Stimulated activated CD4-positive, alpha-beta T cell treated with anti-CD3 and anti-CD28 coated beads, Interleukin-1b, Interleukin-23, amount 100 ng/mL, for 4 hours (primary cell): ENCODE data around the gene CRYBA2.

Experiments used
- DNase-seq, 2 donors: peaks; one replicate each; pipeline ENCODE4 v3.0.0-alpha.2; 2020; ENCODE audit warnings: low read depth in 2 of 2

CRYBA2 gene

DNA sequence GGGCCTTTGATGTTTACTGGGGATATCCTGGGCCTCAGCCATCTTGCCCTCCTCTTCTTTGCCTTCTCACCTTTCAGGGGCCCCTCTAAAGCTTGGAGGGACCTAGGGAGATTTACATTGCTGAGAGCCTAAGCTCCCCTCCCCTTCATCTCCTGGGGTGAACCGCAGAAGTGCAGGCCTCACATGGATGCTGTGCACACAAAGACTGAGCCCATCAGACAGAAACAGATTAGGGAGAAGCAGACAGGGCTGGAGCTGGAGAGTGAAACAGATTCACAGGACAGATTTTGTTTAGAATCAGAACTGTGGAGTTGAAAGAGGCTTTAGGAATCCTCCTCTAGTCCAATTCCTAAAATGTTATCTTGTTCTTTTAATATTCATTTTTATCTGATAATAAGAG lies 37.2 kb downstream of the CRYBA2 start:
- no peak for DNase-seq

DNA sequence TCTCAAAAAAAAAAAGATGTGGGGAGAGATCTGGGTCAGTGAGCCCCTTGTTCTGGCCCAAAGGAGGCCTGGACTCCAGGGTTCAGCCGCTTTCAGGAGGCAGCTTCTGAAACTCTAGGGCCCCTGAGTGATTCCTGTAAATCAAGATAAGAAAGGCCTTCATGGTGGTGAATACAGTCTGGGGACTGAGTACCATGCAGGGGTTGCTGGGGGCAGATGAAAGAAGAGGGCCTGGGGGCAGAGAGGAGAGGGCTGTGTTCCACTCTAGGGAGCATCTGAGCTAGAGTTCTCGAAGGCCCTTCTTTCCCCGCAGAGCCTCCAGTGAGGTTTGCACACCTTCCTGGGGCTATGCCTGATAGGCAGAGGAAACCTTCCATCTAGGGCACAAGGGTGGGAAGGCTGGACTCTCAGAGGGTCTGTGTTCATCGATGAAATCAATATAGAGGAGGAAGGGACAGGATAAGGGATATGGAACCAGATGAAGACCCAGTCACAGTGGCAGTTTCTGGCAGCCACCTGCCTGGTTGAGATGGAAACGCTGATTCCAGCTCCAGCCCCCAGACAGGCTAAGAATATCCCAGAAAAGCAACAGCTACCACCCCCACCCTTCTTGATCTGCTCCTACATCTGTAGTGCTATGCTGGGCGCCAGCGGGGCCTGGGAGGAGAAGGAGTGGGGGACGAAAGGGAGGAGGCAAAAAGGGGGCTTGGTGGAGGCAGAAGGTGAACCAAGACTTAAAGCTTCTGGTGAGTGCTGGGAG lies 38.5 kb downstream of the CRYBA2 start:
- no peak for DNase-seq

DNA sequence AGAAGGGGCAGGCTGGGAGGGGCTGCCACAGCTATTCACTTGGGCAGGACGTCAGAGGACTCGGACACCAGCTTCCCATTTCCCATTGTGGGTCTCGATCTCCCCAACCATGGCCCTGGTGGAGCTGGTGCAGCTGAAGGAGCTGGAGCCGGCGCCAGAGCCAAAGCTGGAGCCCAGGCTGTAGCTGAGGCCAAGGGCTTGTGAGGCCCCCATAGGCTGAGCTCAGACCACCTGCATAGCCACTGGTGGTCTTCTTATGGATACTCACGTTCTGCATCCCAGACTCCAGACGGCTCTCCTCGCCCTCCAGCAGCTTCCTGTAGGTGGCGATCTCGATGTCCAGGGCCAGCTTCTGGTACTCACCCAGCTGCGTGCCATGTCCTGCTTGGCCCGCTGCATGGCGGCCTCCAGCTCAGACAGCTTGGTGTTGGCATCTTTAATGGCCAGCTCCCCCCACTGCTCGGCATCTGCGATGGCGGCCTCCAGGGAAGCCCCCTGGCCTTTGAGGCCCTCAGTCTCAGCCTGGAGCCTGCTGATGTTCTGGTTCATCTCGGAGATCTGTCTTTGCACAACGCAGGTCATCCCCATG lies 39.8 kb downstream of the CRYBA2 start:
- DNase-seq, result no peak

DNA sequence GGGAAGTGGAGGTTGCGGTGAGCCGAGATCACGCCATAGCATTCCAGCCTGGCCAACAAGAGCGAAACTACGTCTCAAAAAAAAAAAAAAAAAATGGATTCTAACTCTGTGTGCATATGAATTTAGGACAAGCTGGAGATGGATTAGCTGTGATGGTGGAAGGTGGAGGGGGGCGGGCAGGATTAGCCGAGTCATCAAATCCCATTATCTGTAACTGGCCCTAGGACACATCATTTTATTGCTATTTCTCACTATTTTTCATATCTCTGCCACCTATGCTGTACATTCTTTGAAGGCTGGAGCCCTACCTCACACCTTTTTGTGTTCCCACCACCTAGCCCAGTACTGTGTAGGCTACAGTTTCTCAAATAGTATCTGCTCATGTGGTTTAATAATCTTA lies 41.1 kb downstream of the CRYBA2 start:
- no peak for DNase-seq

DNA sequence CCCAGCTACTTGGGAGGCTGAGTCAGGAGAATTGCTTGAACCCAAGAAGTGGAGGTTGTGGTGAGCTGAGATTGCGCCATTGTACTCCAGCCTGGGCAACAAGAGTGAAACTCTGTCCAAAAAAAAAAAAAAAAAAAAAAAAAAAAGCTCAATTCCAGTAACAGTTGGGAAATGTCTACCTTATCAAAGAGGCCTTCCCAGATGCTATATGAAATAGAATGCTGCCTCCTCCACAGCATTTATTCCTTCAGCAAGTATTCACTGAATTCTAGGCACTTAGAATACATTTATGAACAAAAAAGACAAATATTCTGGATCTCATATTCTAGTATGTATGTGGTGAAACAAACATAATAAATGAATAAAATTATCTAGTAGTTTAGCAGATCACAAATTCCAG lies 46.6 kb downstream of the CRYBA2 start:
- DNase-seq, result no peak

DNA sequence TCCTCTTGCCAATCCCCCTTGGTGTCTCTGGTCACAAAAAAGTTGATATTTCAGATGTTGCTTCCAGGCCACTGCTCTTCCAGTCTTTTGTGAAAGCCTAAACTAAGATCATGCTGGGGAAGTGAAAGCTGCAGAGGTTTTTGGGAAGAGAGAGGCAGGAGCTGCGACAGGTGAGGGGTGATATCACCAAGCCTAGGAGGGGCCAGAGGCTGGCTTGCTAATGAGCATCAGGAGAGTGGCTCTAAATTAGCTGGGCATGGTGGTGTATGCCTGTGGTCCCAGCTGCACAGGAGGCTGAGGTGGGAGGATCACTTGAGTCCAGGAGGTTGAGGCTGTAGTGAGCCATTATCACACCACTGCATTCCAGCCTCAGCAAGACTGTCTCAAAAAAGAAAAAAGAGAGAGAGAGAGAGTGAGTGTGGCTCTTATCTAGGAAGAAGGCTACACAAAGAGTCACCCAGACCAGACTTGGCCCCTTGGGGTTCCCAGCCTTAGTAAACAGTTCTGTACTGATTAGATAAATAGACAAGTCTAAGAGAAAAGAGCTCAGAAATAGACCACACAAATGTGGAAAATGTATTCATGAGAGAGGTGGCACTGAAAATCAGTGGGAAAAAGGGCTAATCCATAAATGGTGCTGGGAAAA lies 48.3 kb downstream of the CRYBA2 start:
- DNase-seq, result no peak
